NCI-H82 treated with DMSO at 0.1 percent for 48 hours (cell line): Measurements from ENCODE around the gene THRB.

Experiments used
- DNase-seq: peaks from one replicate; lab custom pipeline; 2025; ENCODE audit not compliant: unreplicated experiment; lab: John Stamatoyannopoulos, UW

THRB gene

GRCh38 chr3:24273491-24273890, 221.2 kb downstream of the THRB start:
- DNase-seq, result no peak

GRCh38 chr3:24272875-24273274, 221.8 kb downstream of the THRB start:
- DNase-seq, result no peak

- no peak for DNase-seq
Measured at GRCh38 chr3:24272408-24272807, 222.2 kb downstream of the THRB start.

GRCh38 chr3:24271228-24271627, 223.4 kb downstream of the THRB start:
- no peak for DNase-seq

- DNase-seq, result no peak
Measured at GRCh38 chr3:24270744-24271143, 223.9 kb downstream of the THRB start.

GRCh38 chr3:24270204-24270691, 224.4 kb downstream of the THRB start:
- peak; percentile 20 for DNase-seq

GRCh38 chr3:24264748-24265158, 229.9 kb downstream of the THRB start:
- DNase-seq, result no peak

GRCh38 chr3:24264011-24264410, 230.6 kb downstream of the THRB start:
- no peak for DNase-seq

GRCh38 chr3:24263069-24263668, 231.5 kb downstream of the THRB start:
- DNase-seq, result peak; percentile 64

- DNase-seq, result no peak
Measured at GRCh38 chr3:24261521-24261920, 233.1 kb downstream of the THRB start.

- no peak for DNase-seq
Measured at GRCh38 chr3:24259901-24260512, 234.6 kb downstream of the THRB start.

- DNase-seq, result no peak
Measured at GRCh38 chr3:24258727-24259600, 235.7 kb downstream of the THRB start.

- DNase-seq, result no peak
Measured at GRCh38 chr3:24258260-24258659, 236.4 kb downstream of the THRB start.

GRCh38 chr3:24255414-24255813, 239.2 kb downstream of the THRB start:
- no peak for DNase-seq

- no peak for DNase-seq
Measured at GRCh38 chr3:24254649-24255048, 240.0 kb downstream of the THRB start.

GRCh38 chr3:24253336-24253735, 241.3 kb downstream of the THRB start:
- DNase-seq, result no peak

- no peak for DNase-seq
Measured at GRCh38 chr3:24249523-24249922, 245.1 kb downstream of the THRB start.

- no peak for DNase-seq
Measured at GRCh38 chr3:24245056-24245455, 249.6 kb downstream of the THRB start.

GRCh38 chr3:24244491-24244890, 250.2 kb downstream of the THRB start:
- no peak for DNase-seq

GRCh38 chr3:24242012-24242698, 252.5 kb downstream of the THRB start:
- DNase-seq, result no peak

GRCh38 chr3:24240306-24240705, 254.3 kb downstream of the THRB start:
- no peak for DNase-seq
